ENCODE measurements around the gene ANKRD12.
A peak's percentile ranks its signal among the peaks of the same experiment; 100 is the strongest.
"Not testable (repeated sequence)": the region's sequence is repeated elsewhere in the genome, so short reads cannot be mapped to it uniquely, and the experiment has no call there.

ANKRD12 gene

GRCh38 chr18:9147440-9148202, 11.0 kb downstream of the ANKRD12 start:
- peak; percentile 85 for DNase-seq (ENCODE audit: low spot score)

DNA sequence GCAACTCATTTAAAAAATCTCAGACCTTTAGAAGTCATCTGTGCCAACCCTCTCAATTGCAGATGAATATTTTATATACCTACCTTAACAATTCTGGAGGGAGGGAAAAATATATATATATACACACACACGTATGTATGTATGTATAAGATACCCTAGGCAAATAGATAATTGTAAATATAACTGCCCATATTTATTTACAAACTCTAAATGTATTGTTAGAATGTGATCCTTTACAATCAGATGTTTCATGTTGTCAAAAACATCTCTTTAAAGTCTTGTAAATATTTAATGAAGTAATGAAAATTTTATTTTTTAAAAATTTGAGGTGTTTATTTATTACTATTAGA, 11.6 kb downstream of the ANKRD12 start:
- DNase-seq (ENCODE audit: low spot score): no peak

GRCh38 chr18:9150121-9150520, 13.5 kb downstream of the ANKRD12 start:
- DNase-seq (ENCODE audit: low spot score): no peak

DNA sequence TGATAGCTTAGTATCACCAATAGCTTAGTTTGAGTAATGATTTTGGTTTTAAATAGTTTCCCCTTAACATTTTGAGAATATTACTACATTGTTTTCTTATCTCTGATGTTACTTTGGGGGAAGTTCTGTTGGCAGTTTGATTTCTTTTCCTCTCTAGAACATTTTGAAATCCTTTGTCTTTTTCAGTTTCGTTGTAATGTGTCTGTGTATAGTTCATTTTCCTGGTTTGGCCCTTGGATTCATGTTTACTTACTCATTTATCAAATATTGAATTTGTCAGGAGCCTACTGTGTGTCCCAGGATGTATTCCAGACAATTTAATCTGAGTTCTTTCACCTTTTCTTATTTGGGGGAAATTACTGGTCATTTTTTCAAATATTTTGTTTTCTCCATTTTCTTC, 16.7 kb downstream of the ANKRD12 start:
- DNase-seq (ENCODE audit: low spot score): no peak

- DNase-seq (ENCODE audit: low spot score): no peak
Measured at GRCh38 chr18:9156604-9157249, 20.1 kb downstream of the ANKRD12 start.

GRCh38 chr18:9157806-9158205, 21.2 kb downstream of the ANKRD12 start:
- DNase-seq (ENCODE audit: low spot score): no peak

DNA sequence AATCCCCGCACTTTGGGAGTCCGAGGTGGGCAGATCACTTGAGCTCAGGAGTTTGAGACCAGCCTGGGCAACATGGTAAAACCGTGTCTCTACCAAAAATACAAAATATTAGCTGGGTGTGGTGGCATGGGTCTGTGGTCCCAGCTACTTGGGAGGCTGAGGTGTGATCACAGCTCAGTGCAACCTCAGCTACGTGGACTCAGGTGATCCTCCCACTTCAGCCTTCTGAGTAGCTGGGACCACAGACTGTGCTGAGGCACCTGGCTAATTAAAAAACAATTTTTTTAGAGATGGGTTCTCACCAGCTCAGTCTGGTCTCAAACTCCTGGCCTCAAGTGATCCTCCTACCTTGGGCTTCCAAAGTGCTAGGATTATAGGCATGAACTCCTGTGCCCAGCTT, 23.4 kb downstream of the ANKRD12 start:
- DNase-seq (ENCODE audit: low spot score): no peak

DNA sequence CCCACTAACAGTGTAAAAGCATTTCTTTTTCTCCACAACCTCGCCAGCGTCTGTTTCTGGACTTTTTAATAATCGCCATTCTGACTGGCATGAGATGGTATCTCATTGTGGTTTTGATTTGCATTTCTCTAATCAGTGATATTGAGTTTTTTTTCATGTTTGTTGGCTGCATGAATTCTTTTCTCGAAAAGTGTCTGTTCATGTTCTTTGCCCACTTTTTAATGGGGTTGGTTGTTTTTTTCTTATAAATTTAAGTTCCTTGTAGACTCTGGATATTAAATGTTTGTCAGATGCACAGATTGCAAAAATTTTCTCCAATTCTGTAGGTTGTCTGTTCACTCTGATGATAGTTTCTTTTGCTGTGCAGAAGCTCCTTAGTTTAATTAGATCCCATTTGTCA, 26.1 kb downstream of the ANKRD12 start:
- DNase-seq (ENCODE audit: low spot score): not testable (repeated sequence)

GRCh38 chr18:9164149-9164548, 27.6 kb downstream of the ANKRD12 start:
- not testable (repeated sequence) for DNase-seq (ENCODE audit: low spot score)

DNA sequence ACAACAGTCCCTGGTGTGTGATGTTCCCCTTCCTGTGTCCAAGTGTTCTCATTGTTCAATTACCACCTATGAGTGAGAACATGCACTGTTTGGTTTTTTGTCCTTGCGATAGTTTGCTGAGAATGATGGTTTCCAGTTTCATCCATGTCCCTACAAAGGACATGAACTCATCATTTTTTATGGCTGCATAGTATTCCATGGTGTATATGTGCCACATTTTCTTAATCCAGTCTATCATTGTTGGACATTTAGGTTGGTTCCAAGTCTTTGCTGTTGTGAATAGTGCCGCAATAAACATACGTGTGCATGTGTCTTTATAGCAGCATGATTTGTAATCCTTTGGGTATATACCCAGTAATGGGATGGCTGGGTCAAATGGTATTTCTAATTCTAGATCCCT, 29.3 kb downstream of the ANKRD12 start:
- not testable (repeated sequence) for DNase-seq (ENCODE audit: low spot score)

- not testable (repeated sequence) for DNase-seq (ENCODE audit: low spot score)
Measured at GRCh38 chr18:9169515-9169914, 32.9 kb downstream of the ANKRD12 start.

DNA sequence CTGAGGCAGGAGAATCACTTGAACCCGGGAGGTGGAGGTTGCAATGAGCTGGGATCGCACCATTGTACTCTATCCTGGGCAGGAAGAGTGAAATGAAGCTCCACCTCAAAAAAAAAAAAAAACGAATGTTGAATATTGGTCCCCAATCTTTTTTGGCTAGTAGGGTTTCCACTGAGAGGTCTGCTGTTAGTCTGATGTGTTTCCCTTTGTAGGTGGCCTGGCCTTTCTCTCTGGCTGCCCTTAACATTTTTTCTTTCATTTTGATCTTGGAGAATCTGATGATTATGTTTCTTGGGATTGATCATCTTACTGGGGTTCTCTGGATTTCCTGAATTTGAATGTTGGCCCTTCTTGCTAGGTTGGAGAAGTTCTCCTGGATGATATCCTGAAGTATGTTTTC, 35.3 kb downstream of the ANKRD12 start:
- DNase-seq (ENCODE audit: low spot score): not testable (repeated sequence)

- no peak for DNase-seq (ENCODE audit: low spot score)
Measured at GRCh38 chr18:9172506-9173127, 36.0 kb downstream of the ANKRD12 start.

GRCh38 chr18:9173770-9174233, 37.2 kb downstream of the ANKRD12 start:
- no peak for DNase-seq (ENCODE audit: low spot score)

DNA sequence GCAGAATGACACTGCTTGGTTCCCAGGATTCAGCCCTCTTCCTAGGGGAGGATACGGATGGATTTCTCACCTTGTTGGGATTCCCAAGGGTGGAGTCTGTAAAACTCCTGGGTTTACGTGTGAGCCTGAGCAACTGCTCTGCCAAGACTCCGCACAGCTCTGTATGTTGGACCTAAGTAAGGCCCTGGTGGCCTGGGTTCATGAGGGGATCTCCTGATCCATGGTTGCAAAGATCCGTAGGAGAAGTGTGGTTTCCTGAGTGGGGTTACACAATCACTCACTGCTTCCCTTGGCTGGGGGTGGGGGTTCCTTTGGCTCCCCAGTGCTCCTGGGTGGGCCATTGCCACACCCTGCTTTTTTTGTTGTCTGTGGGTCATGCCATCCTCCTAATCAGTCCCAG, 37.7 kb downstream of the ANKRD12 start:
- no peak for DNase-seq (ENCODE audit: low spot score)

GRCh38 chr18:9175115-9175514, 38.5 kb downstream of the ANKRD12 start:
- DNase-seq (ENCODE audit: low spot score): no peak

DNA sequence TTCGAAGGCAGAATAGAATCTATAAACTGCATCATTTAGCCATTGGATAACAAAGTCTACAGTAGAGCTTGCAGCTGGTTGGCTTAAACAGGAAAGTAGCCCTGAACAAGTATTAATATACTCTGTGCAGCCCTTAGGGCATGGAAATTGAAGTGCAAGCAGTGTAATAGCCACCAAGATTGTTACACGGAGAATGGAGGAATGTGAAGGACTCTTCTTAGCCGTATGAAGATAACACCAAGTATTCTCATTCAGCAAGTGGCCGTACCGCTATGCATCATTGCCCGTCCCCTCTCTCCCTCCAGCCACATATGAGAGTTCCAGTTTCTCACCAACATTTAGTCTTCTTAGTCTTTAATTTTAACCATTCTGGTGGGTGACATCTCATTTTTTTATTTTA, 40.5 kb downstream of the ANKRD12 start:
- no peak for DNase-seq (ENCODE audit: low spot score)

DNA sequence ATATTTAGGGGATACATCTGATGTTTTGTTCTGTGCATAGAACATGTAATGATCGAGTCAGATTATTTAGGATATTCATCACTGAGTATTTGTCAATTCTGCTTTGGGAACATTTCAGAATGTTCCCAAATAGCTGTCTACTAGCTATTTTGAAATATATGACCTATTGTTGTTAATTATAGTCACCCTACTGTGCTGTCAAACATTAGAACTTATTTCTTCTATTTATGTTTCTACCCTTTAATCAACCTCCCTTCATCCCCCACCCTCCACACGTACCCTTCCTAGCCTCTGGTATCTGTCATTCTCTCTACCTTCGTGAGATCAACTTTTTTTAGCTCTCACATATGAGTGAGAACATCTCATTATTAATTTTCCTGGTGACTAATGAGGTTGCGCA, 40.9 kb downstream of the ANKRD12 start:
- DNase-seq (ENCODE audit: low spot score): no peak

- no peak for DNase-seq (ENCODE audit: low spot score)
Measured at GRCh38 chr18:9178557-9178956, 42.0 kb downstream of the ANKRD12 start.

DNA sequence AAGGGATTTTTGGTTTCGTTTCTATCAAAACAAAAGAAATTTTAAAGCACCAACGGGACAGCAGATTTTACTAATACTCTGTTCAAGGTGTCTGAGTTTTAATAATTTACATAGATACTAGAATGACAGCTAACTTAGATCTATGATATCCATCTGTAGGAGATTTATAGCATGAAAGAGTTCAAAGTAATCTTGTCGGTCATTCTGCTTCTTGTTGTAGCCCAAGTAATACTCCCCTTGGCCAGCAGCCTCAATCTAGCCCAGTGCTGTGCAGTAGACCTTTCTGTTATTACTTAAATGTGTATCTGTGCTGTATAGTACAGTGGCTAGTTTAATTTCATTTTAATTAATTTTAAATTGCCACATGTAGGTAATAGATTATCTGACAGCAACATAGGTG, 44.7 kb downstream of the ANKRD12 start:
- no peak for DNase-seq (ENCODE audit: low spot score)

- no peak for DNase-seq (ENCODE audit: low spot score)
Measured at GRCh38 chr18:9182852-9183399, 46.3 kb downstream of the ANKRD12 start.

GRCh38 chr18:9184998-9185613, 48.5 kb downstream of the ANKRD12 start:
- DNase-seq (ENCODE audit: low spot score): peak; percentile 44

All from hematopoietic multipotent progenitor cell treated with erythropoietin and hydrocortisone succinate and interleukin-3 and kit ligand, for 17 days (in vitro differentiated cells).